Measurements from ENCODE around the gene CILP. TPM values are rescaled to one million over a fixed set of nuclear protein-coding genes. Genes with fewer than 3 reads are reported as not detected.

Gene CILP
- total and polyA plus RNA-seq, 2 of the 13 experiments (the other 11 are each of a cell fraction or from before 2014, with no cell fraction given): 0.03 TPM; not detected in 1

- TF ChIP-seq, protein P1, sequence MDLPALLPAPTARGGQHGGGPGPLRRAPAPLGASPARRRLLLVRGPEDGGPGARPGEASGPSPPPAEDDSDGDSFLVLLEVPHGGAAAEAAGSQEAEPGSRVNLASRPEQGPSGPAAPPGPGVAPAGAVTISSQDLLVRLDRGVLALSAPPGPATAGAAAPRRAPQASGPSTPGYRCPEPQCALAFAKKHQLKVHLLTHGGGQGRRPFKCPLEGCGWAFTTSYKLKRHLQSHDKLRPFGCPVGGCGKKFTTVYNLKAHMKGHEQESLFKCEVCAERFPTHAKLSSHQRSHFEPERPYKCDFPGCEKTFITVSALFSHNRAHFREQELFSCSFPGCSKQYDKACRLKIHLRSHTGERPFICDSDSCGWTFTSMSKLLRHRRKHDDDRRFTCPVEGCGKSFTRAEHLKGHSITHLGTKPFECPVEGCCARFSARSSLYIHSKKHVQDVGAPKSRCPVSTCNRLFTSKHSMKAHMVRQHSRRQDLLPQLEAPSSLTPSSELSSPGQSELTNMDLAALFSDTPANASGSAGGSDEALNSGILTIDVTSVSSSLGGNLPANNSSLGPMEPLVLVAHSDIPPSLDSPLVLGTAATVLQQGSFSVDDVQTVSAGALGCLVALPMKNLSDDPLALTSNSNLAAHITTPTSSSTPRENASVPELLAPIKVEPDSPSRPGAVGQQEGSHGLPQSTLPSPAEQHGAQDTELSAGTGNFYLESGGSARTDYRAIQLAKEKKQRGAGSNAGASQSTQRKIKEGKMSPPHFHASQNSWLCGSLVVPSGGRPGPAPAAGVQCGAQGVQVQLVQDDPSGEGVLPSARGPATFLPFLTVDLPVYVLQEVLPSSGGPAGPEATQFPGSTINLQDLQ (CRISPR knock-in tag; IDR thresholded peaks at IDR 0.05): no peak
- TF ChIP-seq CSRNP2 (CRISPR knock-in tag; conservative IDR thresholded peaks at IDR 0.05; ENCODE audit: low read depth) (no peak), NKX3-1 (CRISPR knock-in tag; IDR thresholded peaks at IDR 0.05) (peak; percentile 8; the same call in 1 of the 2 replicates), KDM5A (IDR thresholded peaks at IDR 0.05; ENCODE audit: borderline replicate concordance, low read length) (no peak; the same call in 1 of the 2 replicates), ZNF678 (CRISPR knock-in tag; IDR thresholded peaks at IDR 0.05) (no peak), SKI (IDR thresholded peaks at IDR 0.05; ENCODE audit: partially characterized antibody) (peak; percentile 71), KLF12 (CRISPR knock-in tag; IDR thresholded peaks at IDR 0.05; ENCODE audit: borderline replicate concordance) (no peak), RELA (CRISPR knock-in tag; IDR thresholded peaks at IDR 0.05) (no peak), NBN (conservative IDR thresholded peaks at IDR 0.05) (no peak), SALL1 (CRISPR knock-in tag; IDR thresholded peaks at IDR 0.05) (peak; percentile 56), ZKSCAN8 (CRISPR knock-in tag; IDR thresholded peaks at IDR 0.05; ENCODE audit: borderline replicate concordance) (0 out of 2 replicates have a peak, but pooled peaks have one; percentile 40), HDAC2 (CRISPR knock-in tag; IDR thresholded peaks at IDR 0.05) (no peak), ONECUT2 (CRISPR knock-in tag; IDR thresholded peaks at IDR 0.05) (no peak), MAFF (IDR thresholded peaks at IDR 0.05; ENCODE audit: low read depth, low read length) (no peak)
- TF ChIP-seq, protein P2, sequence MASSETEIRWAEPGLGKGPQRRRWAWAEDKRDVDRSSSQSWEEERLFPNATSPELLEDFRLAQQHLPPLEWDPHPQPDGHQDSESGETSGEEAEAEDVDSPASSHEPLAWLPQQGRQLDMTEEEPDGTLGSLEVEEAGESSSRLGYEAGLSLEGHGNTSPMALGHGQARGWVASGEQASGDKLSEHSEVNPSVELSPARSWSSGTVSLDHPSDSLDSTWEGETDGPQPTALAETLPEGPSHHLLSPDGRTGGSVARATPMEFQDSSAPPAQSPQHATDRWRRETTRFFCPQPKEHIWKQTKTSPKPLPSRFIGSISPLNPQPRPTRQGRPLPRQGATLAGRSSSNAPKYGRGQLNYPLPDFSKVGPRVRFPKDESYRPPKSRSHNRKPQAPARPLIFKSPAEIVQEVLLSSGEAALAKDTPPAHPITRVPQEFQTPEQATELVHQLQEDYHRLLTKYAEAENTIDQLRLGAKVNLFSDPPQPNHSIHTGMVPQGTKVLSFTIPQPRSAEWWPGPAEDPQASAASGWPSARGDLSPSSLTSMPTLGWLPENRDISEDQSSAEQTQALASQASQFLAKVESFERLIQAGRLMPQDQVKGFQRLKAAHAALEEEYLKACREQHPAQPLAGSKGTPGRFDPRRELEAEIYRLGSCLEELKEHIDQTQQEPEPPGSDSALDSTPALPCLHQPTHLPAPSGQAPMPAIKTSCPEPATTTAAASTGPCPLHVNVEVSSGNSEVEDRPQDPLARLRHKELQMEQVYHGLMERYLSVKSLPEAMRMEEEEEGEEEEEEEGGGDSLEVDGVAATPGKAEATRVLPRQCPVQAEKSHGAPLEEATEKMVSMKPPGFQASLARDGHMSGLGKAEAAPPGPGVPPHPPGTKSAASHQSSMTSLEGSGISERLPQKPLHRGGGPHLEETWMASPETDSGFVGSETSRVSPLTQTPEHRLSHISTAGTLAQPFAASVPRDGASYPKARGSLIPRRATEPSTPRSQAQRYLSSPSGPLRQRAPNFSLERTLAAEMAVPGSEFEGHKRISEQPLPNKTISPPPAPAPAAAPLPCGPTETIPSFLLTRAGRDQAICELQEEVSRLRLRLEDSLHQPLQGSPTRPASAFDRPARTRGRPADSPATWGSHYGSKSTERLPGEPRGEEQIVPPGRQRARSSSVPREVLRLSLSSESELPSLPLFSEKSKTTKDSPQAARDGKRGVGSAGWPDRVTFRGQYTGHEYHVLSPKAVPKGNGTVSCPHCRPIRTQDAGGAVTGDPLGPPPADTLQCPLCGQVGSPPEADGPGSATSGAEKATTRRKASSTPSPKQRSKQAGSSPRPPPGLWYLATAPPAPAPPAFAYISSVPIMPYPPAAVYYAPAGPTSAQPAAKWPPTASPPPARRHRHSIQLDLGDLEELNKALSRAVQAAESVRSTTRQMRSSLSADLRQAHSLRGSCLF (CRISPR knock-in tag; IDR thresholded peaks at IDR 0.05; ENCODE audit: borderline replicate concordance): no peak
- TF ChIP-seq, protein P3, sequence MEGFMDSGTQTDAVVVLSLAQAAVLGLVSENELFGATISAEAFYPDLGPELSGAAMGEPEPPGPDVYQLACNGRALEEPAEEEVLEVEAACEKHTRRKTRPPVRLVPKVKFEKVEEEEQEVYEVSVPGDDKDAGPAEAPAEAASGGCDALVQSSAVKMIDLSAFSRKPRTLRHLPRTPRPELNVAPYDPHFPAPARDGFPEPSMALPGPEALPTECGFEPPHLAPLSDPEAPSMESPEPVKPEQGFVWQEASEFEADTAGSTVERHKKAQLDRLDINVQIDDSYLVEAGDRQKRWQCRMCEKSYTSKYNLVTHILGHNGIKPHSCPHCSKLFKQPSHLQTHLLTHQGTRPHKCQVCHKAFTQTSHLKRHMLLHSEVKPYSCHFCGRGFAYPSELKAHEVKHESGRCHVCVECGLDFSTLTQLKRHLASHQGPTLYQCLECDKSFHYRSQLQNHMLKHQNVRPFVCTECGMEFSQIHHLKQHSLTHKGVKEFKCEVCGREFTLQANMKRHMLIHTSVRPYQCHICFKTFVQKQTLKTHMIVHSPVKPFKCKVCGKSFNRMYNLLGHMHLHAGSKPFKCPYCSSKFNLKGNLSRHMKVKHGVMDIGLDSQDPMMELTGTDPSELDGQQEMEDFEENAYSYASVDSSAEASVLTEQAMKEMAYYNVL (CRISPR knock-in tag; IDR thresholded peaks at IDR 0.05; ENCODE audit: borderline replicate concordance): 0 out of 2 replicates have a peak, but pooled peaks have one; percentile 25
Observed at GRCh38 chr15:65184868-65185717, 26.2 kb downstream of the CILP start, which contains the start of gene CLPX (continued).
